Esophagus muscularis mucosa (tissue), 3 donors: Measurements from ENCODE around the gene LAMA3.

Experiments
- POLR2A ChIP-seq: fragments of 450-650 bp; IDR thresholded peaks from one replicate; pipeline ENCODE4 v1.6.1; 2017; ENCODE audit warnings: antibody characterized with exemption, moderate library complexity, mild to moderate bottlenecking, low read depth
- POLR2AphosphoS5 ChIP-seq, 2 donors: sonication (generic); formaldehyde crosslinking; IDR thresholded peaks; one replicate each; pipeline ENCODE4 v1.6.1; 2017; ENCODE audit warnings: antibody characterized with exemption in 2 of 2
- TF ChIP-seq, protein P1 (sequence below), 3 experiments: fragments of 200-600 bp in 2 of 3; fragments of 450-650 bp in 1 of 3; sonication (generic) in 2 of 3; IDR thresholded peaks; one replicate each; pipeline ENCODE4 v1.5.1; 2017 to 2019; ENCODE audit warnings: antibody characterized with exemption in 3 of 3, mild to moderate bottlenecking in 2 of 3, moderate library complexity in 1 of 3

DNA sequence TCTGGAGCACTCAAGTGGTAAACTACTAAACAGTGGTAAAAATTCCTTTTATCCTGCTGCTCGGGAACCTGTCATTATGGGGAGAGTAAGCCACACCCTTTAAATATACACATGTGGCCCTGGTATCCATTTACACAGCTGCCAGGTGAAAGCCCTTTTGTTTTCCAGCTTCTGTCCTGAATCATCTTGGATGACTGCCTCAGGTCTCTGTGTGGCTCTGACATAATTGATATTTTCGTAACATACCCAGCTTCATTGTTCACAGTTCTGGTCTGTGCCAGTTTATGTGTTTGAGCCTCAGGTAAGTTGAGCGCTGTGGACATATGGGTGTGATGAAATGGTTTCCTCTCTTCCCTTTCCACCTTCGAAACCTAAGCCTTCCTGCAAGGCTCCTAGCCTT is 309.6 kb downstream of the LAMA3 start:
- TF ChIP-seq POLR2A (no peak), POLR2AphosphoS5 (IDR thresholded peaks at IDR 0.05) (no peak)
- TF ChIP-seq, protein P1, sequence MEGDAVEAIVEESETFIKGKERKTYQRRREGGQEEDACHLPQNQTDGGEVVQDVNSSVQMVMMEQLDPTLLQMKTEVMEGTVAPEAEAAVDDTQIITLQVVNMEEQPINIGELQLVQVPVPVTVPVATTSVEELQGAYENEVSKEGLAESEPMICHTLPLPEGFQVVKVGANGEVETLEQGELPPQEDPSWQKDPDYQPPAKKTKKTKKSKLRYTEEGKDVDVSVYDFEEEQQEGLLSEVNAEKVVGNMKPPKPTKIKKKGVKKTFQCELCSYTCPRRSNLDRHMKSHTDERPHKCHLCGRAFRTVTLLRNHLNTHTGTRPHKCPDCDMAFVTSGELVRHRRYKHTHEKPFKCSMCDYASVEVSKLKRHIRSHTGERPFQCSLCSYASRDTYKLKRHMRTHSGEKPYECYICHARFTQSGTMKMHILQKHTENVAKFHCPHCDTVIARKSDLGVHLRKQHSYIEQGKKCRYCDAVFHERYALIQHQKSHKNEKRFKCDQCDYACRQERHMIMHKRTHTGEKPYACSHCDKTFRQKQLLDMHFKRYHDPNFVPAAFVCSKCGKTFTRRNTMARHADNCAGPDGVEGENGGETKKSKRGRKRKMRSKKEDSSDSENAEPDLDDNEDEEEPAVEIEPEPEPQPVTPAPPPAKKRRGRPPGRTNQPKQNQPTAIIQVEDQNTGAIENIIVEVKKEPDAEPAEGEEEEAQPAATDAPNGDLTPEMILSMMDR (IDR thresholded peaks at IDR 0.05) = no peak
